Osteocyte (in vitro differentiated cells): ENCODE measurements around the gene SIGLEC7. TPM values are rescaled to one million over a fixed set of nuclear protein-coding genes. Genes with fewer than 3 reads are reported as not detected.

ENCODE experiments used
- DNase-seq: peaks from one replicate; pipeline ENCODE4 v3.0.0; 2021; ENCODE audit warnings: mixed read lengths; ENCODE audit not compliant: unreplicated experiment; ENCODE audit errors: extremely low spot score
- H3K27ac Mint-ChIP-seq: one replicate; pipeline ENCODE4 v1.8.0; 2021; ENCODE audit warnings: mild to moderate bottlenecking, mixed read lengths; ENCODE audit not compliant: unreplicated experiment
- H3K27me3 Mint-ChIP-seq: one replicate; pipeline ENCODE4 v1.8.0; 2021; ENCODE audit warnings: mixed read lengths; ENCODE audit not compliant: unreplicated experiment
- H3K36me3 Mint-ChIP-seq: one replicate; pipeline ENCODE4 v1.8.0; 2021; ENCODE audit warnings: mixed read lengths; ENCODE audit not compliant: unreplicated experiment
- H3K4me1 Mint-ChIP-seq: one replicate; pipeline ENCODE4 v1.8.0; 2021; ENCODE audit warnings: mixed read lengths; ENCODE audit not compliant: unreplicated experiment
- H3K4me3 Mint-ChIP-seq: one replicate; pipeline ENCODE4 v1.8.0; 2021; ENCODE audit warnings: mild to moderate bottlenecking, moderate library complexity, mixed read lengths; ENCODE audit not compliant: unreplicated experiment
- H3K9me3 Mint-ChIP-seq: one replicate; pipeline ENCODE4 v1.8.0; 2021; ENCODE audit warnings: mixed read lengths; ENCODE audit not compliant: unreplicated experiment
- total RNA-seq: library from RNA; stranded (reverse); gene quantifications from 2 replicates; pipeline ENCODE4 v1.2.1, GENCODE V29; 2021
- TF ChIP-seq, protein P1 (sequence below): fragments of 200-600 bp; sonication (generic); IDR thresholded peaks from 2 replicates; pipeline ENCODE4 v1.5.0; 2021; ENCODE audit warnings: antibody characterized with exemption, mild to moderate bottlenecking, moderate library complexity

The SIGLEC7 gene
- total RNA-seq, 1 donor from 2014 or later: not detected

- Mint-ChIP-seq H3K4me3 (no peak overlapping the region), H3K4me1 (no peaks in the 10 kb centered on the region), H3K36me3 (no peaks in the 10 kb centered on the region), H3K27ac (no peak overlapping the region), H3K9me3 (no peaks in the 10 kb centered on the region), H3K27me3 (peaks cover 3% of the 10 kb centered on the region)
- no peak for DNase-seq
- TF ChIP-seq, protein P1, sequence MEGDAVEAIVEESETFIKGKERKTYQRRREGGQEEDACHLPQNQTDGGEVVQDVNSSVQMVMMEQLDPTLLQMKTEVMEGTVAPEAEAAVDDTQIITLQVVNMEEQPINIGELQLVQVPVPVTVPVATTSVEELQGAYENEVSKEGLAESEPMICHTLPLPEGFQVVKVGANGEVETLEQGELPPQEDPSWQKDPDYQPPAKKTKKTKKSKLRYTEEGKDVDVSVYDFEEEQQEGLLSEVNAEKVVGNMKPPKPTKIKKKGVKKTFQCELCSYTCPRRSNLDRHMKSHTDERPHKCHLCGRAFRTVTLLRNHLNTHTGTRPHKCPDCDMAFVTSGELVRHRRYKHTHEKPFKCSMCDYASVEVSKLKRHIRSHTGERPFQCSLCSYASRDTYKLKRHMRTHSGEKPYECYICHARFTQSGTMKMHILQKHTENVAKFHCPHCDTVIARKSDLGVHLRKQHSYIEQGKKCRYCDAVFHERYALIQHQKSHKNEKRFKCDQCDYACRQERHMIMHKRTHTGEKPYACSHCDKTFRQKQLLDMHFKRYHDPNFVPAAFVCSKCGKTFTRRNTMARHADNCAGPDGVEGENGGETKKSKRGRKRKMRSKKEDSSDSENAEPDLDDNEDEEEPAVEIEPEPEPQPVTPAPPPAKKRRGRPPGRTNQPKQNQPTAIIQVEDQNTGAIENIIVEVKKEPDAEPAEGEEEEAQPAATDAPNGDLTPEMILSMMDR: no peak
Measured at GRCh38 chr19:51161266-51161665, 19.2 kb downstream of the SIGLEC7 start.

- no peak for DNase-seq
- no peaks in the 10 kb centered on the region for H3K4me1 Mint-ChIP-seq
- no peaks in the 10 kb centered on the region for H3K36me3 Mint-ChIP-seq
- peaks cover 3% of the 10 kb centered on the region for H3K27me3 Mint-ChIP-seq
- H3K4me3 Mint-ChIP-seq: no peak overlapping the region
- H3K9me3 Mint-ChIP-seq: no peaks in the 10 kb centered on the region
- H3K27ac Mint-ChIP-seq: no peak overlapping the region
- TF ChIP-seq, protein P1: no peak
Measured at GRCh38 chr19:51161867-51162496, 19.9 kb downstream of the SIGLEC7 start.

GRCh38 chr19:51163257-51163656 lies 21.2 kb downstream of the SIGLEC7 start:
- Mint-ChIP-seq H3K27ac (no peak overlapping the region), H3K9me3 (no peaks in the 10 kb centered on the region), H3K36me3 (no peaks in the 10 kb centered on the region), H3K4me3 (no peak overlapping the region), H3K27me3 (peaks cover 3% of the 10 kb centered on the region), H3K4me1 (no peaks in the 10 kb centered on the region)
- no peak for DNase-seq
- TF ChIP-seq, protein P1: no peak

GRCh38 chr19:51164215-51164614 lies 22.1 kb downstream of the SIGLEC7 start:
- Mint-ChIP-seq H3K9me3 (no peaks in the 10 kb centered on the region), H3K36me3 (no peaks in the 10 kb centered on the region)
- no peak for DNase-seq

DNA sequence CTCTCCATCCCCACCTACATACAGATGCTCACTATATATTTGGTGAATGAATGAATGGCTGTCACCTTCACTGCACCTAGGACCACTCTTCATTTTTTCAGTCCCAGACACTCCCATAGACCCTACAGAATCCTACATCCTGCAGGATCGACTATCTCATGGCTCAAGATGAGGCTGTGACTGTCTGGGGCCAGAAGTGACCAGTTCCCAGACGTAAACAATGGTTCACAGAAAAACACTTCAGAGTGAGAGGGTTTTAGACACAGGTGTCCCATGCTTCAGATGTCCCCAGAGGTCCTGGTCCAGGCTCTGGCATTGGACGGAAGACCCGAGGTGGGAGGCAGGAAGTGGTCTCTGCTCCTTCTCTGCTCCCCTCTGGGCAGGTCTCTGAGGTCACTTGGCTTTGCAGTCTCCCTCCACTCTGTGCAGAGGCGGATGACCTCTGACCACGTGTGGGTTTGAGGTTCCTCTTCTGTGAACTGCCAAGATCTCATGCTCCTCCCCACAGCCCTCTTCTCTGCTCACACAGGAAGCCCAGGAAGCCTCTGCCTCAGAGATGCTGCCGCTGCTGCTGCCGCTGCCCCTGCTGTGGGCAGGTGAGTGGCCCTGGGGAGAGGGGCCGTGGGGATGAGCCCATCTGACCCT lies 24.9 kb downstream of the SIGLEC7 start:
- Mint-ChIP-seq H3K27me3 (peaks cover 5% of the 10 kb centered on the region), H3K4me3 (no peak overlapping the region), H3K27ac (no peak overlapping the region), H3K36me3 (no peaks in the 10 kb centered on the region), H3K4me1 (no peaks in the 10 kb centered on the region), H3K9me3 (no peaks in the 10 kb centered on the region)
- TF ChIP-seq, protein P1: no peak
- no peak for DNase-seq

More at GRCh38 chr19:51164215-51164614, 22.1 kb downstream of the SIGLEC7 start:
- H3K27me3 Mint-ChIP-seq: peaks cover 3% of the 10 kb centered on the region
- TF ChIP-seq, protein P1: no peak
- no peak overlapping the region for H3K27ac Mint-ChIP-seq
- no peak overlapping the region for H3K4me3 Mint-ChIP-seq
- no peaks in the 10 kb centered on the region for H3K4me1 Mint-ChIP-seq
